NCI-H146 treated with DMSO at 0.1 percent for 48 hours (cell line): Measurements from ENCODE around the gene CDKL4.
"Not testable (repeated sequence)": the region's sequence is repeated elsewhere in the genome, so short reads cannot be mapped to it uniquely, and the experiment has no call there.

Experiments
- DNase-seq: peaks from one replicate; lab custom pipeline; 2025; ENCODE audit not compliant: unreplicated experiment; lab: John Stamatoyannopoulos, UW

The CDKL4 gene

DNA sequence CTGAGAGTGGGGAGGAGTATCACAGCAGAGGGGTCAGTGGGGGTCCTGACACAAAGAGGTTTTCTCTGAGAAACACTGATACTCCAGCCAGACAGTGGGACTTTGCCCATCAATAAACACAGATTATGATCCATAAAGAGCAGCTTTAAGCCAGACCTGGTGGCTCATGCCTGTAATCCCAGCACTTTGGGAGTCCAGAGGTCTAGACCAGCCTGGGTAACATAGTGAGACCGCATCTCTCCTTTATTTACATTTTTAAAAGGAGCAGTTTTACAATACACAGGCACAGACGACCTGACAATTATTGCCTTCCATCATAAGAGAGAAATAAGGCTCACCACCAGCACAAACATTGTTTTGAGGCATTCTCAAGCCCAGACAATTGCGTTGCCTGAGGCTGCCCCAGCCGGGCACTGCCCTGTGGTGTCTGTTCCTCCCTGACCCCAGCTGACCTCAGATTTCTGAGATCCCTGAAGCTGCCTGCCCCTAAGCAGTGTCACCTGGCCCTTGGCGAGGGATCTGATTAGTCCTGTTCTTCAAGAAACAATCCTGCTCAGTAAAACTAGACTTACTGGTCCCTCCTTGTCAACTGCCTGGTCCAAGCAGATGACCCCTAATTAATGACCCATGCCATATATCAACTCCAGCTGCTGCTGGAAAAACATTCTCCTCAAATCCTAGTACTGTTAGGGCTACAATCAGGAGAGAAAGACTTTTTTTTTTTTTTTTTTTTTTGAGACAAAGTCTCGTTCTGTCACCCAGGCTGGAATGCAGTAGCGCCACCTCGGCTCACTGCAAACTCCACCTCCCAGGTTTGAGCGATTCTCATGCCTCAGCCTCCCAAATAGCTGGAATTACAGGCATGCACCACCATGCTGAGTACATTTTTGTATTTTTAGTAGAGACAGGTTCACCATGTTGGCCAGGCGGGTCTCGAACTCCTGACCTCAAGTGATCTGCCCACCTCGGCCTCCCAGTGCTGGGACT, 63.5 kb downstream of the CDKL4 start:
- no peak for DNase-seq

DNA sequence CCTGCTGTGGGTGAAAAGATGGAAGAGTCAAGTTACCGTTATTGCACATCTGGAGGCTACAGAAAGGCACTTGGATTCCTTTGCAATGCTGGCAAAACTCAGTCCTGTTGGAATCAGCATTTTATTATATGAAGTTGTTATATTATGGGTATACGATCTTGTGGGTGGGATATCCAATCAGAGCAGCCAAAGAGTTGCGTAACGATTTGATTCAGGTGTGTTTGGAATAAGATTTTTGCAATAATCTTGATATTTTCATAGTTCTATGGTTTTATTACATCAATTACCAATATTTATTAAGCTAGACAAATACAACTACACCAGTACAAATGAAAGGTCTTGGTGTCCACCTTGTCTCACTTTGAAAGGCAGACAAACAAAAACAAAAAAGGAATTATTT, 65.0 kb downstream of the CDKL4 start:
- DNase-seq, result no peak

DNA sequence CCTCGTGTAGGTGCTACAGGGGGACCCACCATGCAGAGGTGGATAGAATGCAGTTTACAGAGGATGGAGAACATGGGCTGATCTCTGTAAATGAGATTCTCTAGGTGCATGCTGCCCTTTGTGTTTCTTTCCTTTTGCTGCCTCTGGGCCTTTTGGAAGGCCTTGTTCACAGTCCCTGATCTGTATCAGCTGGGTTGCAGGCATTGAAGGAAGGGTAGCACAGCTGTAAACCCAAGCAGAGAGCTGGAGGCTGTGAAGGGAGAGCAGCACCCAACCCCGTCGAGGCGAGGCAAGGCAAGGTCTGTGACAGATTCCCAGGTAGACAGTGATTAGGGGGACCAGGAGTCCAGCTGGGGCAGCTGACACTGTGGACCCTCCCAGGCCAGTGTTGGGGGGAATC, 66.8 kb downstream of the CDKL4 start:
- DNase-seq, result no peak

DNA sequence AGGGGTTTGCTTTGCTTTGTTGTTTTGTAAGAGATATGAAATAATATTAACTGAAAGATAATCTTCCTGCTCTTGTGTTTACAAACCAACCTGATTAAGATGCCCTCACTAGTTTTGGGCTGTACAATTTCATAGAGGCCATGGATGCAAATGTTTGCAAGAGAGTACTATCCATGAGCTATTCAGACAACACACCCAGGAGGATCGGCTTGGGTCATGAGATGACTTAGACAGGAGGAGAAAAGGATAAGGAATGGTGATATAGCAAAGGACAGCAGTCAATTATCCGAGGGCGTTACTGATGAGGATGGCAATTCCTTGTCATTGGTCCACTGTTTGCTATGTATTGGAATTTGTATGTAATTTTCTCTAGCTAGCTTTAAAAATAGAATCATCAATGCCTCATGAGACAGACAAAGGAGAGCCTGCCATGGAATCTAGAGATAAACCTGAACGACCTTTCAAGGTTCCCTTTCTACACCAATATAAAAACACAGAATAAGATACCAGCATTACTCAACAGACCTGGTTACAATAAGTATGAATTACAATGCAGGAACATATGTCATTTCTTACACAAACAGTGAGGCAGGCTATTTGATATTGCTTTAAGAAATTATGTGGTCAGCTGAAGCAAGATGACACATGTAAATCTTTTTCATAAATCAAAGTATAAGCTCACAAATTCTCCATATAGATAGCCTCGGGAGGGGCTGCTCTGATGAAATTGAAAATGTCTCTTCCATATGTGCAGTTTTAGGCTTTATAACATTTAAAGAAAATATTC, 68.6 kb downstream of the CDKL4 start:
- no peak for DNase-seq

DNA sequence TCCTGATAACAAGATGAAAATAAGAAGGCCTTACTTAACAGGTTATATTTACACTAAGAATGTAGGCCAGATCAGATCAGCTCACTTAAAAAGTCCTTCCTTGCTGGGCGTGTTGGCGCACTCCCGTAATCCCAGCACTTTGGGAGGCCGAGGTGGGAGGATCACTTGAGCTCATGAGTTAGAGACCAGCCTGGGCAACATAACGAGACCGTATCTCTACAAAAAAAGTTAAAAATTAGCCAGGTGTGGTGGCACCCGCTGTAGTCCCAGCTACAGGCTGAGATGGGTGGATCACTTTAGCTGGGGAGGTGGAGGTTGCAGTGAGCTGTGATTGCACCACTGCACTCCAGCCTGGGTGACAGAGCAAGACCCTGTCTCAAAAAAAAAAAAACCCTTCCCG, 69.7 kb downstream of the CDKL4 start:
- DNase-seq, result no peak

DNA sequence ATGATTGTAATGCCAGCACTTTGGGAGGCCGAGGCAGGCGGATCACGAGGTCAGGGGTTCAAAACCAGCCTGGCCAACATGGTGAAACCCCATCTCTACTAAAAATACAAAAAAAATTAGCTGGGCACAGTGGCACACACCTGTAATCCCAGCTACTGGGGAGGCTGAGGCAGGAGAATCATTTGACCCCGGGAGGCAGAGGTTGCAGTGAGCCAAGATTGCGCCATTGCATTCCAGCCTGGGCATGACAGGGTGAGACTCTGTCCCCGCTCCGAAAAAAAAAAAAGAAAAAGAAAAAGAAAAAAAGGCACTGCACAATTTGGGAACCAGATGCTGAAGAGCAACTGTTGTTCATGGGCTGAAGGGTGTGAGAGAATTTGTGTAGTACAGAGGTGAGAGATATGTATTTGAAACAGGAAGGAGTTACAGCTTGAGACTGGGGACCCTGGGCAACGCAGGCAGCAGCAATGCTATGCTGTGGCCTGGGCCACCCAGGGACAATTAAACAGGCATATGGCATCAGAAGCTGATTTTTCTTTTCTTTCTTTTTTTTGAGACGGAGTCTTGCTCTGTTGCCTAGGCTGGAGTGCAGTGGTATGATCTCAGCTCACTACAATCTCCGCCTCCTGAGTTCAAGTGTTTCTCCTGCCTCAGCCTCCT, 71.6 kb downstream of the CDKL4 start:
- not testable (repeated sequence) for DNase-seq

DNA sequence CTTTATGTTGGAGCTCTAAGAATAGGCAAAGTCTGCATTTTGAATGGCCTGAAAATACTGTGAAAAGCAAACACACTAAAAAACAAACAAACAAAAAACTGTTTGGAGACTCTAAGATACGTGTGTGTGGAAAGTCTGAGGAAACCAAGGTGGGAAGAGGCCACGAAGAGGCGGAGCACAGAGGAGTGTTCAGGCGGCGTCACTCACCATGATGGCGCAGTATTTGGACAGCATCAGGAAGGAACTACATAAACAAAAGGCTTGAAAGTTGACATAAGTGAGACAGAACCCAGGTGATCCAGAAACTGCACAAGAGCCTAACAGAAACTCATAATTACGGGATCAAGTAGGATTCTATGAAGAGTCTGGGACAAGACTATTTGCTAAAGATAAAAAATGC, 72.1 kb downstream of the CDKL4 start:
- DNase-seq, result no peak

DNA sequence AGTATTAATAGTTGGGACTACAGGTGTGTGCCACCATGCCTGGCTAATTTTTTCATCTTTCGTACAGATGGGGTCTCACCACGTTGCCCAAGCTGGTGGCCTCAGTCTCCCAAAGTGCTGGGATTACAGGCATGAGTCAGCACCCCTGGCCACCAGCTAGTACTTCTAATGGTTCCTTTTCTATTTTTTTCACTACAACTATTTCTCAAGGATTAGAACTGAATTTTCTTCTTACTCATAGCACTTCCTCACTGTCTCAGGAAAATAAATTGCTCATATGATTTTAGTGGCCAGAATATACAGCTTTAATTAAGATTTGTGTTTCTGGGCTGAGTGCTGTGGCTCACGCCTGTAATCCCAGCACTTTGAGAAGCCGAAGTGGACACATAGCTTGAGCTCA, 79.7 kb downstream of the CDKL4 start:
- DNase-seq, result no peak

DNA sequence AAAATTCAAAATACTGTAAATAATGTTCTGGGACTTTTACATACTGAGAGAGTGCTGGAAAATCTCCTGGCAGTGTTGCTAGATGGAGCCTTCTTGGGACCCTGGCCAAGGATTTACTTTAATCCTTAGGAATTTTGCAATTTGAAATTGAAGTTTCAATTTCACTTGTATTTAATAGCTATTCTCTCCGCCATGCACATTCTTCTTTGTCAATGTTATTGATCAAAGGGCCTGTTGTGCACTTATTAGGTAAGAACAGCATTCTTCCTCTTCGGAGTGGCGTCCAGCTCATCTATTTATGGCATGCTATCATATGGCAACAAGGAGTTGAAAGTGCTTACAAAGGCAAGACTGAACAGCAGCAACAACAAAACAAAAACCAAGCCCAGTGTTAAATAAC, 82.8 kb downstream of the CDKL4 start:
- DNase-seq, result no peak

DNA sequence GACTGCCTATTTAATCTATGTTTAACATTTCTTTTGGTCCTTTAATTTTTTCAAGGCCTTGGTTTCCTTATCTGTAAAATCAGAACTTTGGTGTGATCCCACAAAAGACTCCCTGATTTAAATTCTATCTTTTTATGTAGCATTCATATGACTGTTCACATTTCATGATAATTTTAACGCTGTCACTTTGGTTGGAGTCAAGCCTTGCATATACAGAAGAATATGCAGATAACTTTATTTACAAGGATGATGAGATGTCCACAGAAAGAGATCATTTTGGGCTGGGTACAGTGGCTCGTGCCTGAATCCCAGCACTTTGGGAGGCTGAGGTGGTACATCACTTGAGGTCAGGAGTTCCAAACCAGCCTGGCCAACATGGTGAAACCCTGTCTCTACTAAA, 84.5 kb downstream of the CDKL4 start:
- DNase-seq, result no peak

DNA sequence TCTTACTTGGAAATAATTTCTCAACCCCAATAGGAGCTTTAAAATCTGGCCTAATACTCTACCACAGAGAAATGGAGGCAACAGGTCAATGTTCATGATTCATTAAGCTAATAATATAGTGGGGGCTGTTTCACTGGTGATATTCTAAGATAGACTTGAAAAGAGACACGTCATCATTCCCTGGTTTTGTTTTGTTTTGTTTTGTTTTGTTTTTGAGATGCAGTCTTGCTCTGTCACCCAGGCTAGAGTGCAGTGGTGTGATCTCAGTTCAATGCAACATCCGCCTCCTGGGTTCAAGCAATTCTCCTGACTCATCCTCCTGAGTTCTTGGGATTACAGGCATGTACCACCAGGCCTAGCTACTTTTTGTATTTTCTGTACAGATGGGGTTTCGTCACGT, 85.4 kb downstream of the CDKL4 start:
- no peak for DNase-seq

DNA sequence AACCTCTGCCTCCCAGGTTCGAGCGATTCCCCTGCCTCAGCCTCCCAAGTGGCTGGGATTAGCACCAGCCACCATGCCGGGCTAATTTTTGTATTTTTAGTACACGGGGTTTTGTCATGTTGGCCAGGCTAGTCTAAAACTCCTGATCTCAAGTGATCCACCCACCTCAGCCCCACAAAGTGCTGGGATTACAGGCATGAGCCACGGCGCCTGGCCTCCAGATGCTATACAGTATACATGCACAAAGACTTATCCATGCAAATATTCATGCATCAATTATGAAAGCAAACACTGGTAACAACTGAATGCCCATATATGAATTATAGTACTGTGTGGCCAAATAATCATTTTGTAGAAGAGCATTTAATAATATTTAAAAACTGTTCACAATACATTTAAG, 86.9 kb downstream of the CDKL4 start:
- DNase-seq, result no peak

DNA sequence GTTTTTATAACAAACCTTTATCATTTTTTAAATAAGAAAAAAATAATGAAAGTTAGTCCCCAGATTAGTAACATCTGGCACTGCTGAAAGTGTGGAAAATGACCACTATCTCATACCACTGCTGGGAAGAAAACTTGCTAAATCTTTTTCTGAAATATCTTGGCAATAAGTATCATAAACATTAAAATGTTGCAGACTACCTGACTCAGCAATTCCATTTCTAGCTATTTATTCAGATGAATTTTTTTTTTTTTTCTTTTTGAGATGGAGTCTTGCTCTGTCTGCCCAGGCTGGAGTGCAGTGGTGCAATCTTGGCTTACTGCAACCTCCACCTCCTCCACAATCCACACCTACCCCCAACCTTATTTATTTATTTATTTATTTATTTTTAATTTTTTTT, 87.7 kb downstream of the CDKL4 start:
- DNase-seq, result no peak

DNA sequence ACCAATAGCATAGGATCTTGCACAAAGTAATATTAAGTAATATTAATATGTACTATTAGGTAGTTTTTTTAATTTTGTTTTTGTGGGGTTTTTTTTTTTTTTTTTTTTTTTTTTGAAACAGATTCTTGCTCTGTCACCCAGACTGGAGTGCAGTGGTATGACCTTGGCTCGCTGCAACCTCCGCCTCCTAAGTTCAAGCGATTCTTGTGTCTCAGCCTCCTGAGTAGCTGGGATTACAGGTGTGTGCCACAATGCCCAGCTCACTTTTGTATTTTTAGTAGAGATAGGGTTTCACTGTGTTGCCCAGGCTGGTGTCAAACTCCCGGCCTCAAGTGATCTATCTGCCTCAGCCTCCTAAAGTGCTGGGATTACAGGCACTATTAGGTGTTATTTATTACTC, 88.2 kb downstream of the CDKL4 start:
- not testable (repeated sequence) for DNase-seq

DNA sequence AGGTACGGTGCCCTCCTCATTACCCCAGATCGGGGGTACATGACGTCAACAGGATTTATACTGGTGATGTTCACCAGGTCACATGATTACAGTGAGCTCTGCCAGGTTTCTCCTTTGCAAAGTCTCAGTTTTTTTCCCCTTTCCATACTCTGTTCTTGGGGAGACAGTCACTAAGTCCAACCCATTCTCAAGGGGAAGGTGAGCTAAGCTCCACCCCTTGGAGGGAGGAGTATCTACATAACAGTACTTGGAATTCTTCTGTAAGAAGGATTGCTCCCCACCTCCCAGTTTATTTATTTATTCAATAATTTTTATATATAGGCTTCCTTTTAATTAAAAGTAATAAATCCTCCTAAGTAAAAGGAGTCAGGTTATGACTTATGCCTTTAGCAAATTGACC, 88.8 kb downstream of the CDKL4 start:
- DNase-seq, result no peak

DNA sequence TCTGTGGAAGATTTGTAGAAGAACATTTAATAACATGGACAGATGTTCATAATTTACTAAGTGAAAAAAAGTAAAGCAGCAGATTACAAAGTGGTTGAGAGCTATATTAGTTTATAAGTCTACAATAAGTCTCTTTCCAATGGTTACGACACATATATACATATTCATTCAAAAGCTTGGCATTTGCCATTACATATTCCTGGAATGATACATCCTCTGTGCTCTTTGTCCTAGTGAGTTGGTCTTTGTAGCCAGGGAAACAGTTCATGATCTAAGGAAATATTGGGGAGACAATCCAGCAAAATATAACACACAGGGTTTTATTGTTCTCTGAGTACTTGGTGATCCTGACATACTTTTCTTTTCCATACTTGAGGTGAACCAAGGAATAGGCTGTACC, 90.5 kb downstream of the CDKL4 start:
- DNase-seq, result no peak

DNA sequence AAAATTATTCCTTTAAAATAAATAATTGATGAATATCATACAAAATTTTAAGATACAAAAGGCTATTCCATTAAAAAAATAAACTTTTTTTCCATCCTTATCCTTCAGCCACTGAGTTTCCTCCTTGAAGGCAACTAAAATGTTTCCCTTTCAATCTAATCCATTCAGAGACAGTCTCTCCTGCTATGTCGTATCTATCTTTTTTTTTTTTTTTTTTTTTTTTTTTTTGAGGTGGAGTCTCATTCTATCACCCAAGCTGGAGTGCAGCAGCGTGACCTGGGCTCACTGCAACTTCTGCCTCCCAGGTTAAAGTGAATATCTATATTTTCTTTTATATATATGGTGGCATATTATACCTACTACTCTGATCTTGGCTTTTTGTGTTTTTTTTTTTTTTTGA, 91.3 kb downstream of the CDKL4 start:
- DNase-seq, result no peak

DNA sequence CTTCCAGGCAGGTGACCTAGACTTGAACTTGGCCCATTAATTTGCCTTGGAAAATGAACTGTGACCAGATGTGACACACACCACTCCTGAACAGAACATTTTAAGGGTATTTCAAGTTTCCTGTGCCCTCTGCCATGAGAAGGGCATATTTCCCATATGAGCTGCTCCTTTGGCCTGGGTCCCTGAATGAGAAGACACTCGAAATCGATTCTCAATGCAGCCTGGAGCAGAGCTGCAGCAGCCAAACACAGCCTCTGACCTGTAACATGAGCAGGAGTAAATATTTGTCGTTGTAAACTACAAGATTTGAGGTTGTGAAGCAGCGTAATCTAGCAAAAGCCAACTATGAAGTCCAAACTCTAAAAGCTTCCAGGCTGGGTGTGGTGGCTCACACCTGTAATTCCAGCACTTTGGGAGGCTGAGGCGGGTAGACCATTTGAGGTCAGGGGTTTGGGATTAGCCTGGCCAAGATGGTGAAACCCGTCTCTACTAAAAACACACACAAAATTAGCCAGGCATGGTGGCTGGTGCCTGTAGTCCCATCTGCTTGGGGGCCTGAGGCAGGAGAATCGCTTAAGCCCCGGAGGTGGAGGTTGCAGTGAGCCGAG, 92.8 kb downstream of the CDKL4 start:
- DNase-seq, result no peak

DNA sequence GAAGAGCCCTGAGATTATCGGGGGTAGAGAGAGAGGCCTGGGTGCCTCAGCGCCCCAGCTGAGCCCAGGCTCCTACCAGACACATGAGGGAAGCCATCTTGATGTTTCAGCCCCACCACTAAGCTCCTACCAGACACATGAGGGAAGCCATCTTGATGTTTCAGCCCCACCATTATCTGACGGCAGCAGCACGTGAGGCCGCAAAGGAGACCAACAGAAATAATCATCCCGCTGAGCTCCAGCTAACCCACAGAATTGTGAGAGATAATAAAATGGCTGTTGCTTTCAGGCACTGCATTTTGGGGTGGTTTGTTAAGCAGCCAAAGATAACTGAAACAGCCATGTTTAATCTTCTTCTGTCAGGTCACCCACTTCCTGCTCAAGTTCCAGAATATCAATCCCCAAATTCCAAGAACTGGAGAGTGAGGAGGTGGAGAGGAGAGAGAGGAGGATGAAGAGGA, 93.6 kb downstream of the CDKL4 start:
- no peak for DNase-seq

DNA sequence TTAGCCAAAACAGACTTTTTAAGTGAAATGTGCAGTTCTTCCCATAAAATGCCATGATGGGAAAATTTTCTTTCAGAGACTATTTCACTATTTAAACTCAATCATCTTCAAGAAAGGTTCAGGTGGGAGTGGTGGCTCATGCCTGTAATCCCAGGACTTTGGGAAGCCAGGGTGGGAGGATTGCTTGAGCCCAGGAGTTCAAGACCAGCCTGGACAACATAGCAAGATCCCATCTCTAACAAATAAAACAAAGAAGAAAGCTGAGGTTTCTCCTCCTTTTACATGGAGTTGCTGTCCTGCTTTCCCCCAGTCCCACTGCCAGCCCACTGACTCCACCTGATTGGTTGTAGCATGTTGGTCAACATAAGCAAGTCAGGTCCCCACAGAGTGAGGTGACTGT, 97.1 kb downstream of the CDKL4 start:
- DNase-seq, result no peak

DNA sequence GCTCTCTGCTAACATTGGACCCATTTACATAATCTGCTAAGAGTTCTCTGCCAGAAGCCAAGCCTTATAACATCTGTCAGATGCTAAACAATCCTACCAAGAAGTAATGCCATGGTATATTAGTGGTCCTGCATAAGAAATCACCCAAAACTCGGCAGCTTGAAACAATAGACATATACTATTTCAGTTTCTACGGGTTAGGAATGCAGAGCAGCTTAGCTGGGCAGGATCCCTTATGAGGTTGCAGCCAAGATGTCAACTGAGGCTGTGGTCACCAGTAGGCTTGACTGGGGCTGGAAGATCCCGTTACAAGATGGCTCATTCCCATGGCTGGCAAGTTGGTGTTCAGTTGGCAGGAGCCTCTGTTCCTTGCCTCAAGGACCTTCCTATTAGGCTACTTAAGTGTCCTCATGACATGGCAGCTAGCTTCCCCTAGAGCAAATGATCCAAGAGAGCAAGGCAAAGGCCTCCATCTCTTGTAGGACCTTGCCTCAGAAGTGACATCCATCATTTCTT, 97.8 kb downstream of the CDKL4 start:
- DNase-seq, result no peak
